ENCODE results near the gene SUN5. TPM values are rescaled to one million over a fixed set of nuclear protein-coding genes. Genes with fewer than 3 reads are reported as not detected.

SUN5 gene
- total RNA-seq, 1 experiment from 2014 or later = not detected

DNA sequence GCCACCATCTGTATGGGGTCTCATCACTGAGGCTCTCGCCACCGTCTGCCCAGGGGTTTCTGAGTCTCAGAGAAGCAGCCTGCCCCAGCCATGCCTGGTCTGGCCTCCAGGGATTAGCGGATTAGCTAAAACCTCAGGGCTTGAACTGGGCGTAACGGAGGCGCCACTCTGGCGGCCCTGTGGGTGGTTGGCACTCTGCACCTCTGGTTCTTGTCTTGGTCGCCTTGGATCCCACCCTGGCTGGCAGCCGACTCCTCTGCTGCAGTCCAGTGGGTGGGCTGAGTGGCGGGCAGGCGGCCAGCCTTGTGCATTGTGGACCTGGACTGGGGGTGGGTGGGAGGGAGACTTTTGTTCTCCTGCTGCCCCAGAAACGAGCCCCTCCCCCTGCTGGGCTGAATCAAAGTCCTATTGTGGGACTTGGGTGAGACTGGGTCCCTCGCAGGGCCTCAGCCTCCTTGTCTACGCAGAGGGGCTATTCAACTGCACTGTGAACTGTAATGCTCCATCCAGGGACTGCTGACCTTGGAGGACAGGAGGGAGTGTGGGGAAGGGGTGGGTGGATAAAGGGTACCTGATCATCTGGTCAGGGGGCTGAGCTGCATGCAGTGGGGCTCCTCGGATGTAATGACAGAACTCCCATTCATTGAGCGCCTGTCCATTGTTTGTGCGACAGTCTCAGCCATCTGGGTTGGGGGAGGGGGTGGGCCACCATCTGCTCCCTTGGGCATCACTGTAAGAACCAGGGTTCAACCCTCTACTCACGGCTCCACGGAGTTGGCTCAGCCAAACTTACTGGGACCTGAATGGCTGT lies 23.9 kb downstream of the SUN5 start (continued):
- TF ChIP-seq MLX (CRISPR knock-in tag; IDR thresholded peaks at IDR 0.05) = no peak

DNA sequence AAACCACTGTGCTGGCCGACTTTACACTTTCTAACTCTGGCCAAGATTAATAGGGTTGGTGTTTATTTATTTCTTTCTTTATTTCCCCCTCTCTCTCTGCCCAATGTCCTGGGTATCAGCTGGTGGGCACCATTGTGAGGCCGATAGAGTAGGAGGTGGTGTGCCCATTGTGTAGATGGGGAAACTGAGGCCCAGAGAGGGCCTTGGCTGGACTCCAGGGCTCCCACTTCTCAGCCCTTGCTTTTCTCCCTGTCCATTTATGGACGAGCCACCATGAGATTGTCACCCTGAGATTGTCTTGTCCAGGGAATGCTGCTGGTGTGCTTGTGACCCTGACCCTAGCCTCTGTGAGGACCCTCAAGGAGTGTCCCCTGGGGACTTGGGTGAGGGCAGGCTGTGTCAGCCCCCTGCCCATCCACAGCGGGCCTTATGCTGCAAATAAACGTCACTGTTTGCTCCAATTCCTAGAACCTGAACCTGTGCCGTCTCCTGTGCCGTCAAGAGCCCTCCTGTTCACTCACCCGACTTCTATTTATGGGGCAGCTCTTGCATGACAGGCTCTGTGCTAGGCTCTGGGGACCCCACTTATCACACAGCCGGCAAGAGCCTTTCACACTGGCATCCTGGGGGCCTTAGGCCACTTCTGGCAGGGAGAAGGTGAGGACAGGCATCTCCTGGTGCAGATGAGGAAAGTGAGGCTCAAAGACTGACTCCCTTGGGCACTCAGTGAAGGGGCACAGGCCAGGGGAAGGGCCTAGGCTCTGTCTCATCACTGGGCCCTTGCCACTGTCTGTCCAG lies 24.8 kb downstream of the SUN5 start:
- H3K27me3 Mint-ChIP-seq (ENCODE audit: low read depth) = no peaks in the 10 kb centered on the region
- no peak overlapping the region for H3K4me3 Mint-ChIP-seq
- ChIA-PET POLR2A (no interaction called here), CTCF (interaction anchor here (3.0 kb wide), 1 partner anchor 16 kb away, joined by 16 read pairs; no protein-coding TSS in a partner anchor)
- H3K27ac Mint-ChIP-seq = no peak overlapping the region
- H3K36me3 Mint-ChIP-seq = peaks cover 9% of the 10 kb centered on the region; the same call in 1 of the 2 replicates
- peaks cover 12% of the 10 kb centered on the region for H3K9me3 Mint-ChIP-seq
- no peak for ATAC-seq
- DNase-seq (ENCODE audit: low spot score) = no peak
- TF ChIP-seq ZBTB21 (CRISPR knock-in tag; IDR thresholded peaks at IDR 0.05; ENCODE audit: borderline replicate concordance) = no peak
- H3K4me1 Mint-ChIP-seq = peaks cover 16% of the 10 kb centered on the region; the same call in 1 of the 2 replicates

GRCh38 chr20:32978009-32978335 lies 26.3 kb downstream of the SUN5 start:
- CTCF ChIA-PET = interaction anchor here (1.1 to 3.0 kb wide), 3 partner anchors 18 to 76 kb away, joined by 3 to 16 read pairs (median 5); no protein-coding TSS in a partner anchor

More at GRCh38 chr20:32978009-32978335, 26.3 kb downstream of the SUN5 start:
- Mint-ChIP-seq H3K4me3 (no peak overlapping the region), H3K9me3 (peaks cover 12% of the 10 kb centered on the region), H3K27ac (no peak overlapping the region), H3K36me3 (peaks cover 9% of the 10 kb centered on the region; the same call in 1 of the 2 replicates), H3K27me3 (ENCODE audit: low read depth) (no peaks in the 10 kb centered on the region), H3K4me1 (peaks cover 22% of the 10 kb centered on the region; the same call in 1 of the 2 replicates)
- DNase-seq (ENCODE audit: low spot score) (no peak), ATAC-seq (no peak)
- POLR2A ChIA-PET = no interaction called here
- TF ChIP-seq, protein P1, sequence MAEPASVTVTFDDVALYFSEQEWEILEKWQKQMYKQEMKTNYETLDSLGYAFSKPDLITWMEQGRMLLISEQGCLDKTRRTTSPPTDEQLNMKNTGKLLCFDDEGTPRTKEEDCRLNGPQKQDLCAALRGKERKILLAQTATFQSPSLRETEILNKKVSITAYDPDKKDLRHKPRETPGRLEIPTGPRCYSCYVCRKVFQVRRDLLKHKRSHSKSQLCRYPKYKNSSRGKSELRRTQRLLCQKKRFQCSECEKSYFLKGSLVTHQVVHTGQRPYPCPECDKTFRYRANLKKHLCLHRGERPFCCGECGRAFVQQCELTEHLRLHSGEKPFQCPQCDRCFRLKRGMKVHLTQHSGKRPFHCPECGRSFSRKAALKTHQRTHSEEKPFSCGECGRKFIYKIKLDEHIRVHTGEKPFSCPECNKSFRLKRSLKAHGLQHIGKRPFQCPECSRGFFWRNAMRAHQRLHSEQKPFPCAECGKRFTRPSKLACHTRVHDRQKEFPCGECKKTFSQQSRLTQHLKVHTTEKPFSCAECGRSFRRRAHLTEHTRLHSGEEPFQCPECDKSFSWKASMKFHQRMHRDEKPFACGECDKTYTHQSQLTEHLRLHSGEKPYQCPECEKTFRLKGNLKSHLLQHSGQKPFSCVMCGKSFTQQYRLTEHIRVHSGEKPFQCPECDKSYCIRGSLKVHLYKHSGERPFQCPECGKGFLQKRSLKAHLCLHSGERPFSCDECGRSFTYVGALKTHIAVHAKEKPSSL (CRISPR knock-in tag; conservative IDR thresholded peaks at IDR 0.05) = no peak
- TF ChIP-seq, protein P2, sequence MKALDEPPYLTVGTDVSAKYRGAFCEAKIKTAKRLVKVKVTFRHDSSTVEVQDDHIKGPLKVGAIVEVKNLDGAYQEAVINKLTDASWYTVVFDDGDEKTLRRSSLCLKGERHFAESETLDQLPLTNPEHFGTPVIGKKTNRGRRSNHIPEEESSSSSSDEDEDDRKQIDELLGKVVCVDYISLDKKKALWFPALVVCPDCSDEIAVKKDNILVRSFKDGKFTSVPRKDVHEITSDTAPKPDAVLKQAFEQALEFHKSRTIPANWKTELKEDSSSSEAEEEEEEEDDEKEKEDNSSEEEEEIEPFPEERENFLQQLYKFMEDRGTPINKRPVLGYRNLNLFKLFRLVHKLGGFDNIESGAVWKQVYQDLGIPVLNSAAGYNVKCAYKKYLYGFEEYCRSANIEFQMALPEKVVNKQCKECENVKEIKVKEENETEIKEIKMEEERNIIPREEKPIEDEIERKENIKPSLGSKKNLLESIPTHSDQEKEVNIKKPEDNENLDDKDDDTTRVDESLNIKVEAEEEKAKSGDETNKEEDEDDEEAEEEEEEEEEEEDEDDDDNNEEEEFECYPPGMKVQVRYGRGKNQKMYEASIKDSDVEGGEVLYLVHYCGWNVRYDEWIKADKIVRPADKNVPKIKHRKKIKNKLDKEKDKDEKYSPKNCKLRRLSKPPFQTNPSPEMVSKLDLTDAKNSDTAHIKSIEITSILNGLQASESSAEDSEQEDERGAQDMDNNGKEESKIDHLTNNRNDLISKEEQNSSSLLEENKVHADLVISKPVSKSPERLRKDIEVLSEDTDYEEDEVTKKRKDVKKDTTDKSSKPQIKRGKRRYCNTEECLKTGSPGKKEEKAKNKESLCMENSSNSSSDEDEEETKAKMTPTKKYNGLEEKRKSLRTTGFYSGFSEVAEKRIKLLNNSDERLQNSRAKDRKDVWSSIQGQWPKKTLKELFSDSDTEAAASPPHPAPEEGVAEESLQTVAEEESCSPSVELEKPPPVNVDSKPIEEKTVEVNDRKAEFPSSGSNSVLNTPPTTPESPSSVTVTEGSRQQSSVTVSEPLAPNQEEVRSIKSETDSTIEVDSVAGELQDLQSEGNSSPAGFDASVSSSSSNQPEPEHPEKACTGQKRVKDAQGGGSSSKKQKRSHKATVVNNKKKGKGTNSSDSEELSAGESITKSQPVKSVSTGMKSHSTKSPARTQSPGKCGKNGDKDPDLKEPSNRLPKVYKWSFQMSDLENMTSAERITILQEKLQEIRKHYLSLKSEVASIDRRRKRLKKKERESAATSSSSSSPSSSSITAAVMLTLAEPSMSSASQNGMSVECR (CRISPR knock-in tag; IDR thresholded peaks at IDR 0.05; ENCODE audit: borderline replicate concordance) = no peak
